HK-2 (cell line): ENCODE data around the gene LRRC26.
A peak's percentile ranks its signal among the peaks of the same experiment; 100 is the strongest.

Experiments used
- DNase-seq: peaks from one replicate; pipeline ENCODE4 v3.0.0-alpha.2; 2018; ENCODE audit not compliant: unreplicated experiment

The LRRC26 gene

GRCh38 chr9:137167747-137168572 lies 1.9 kb downstream of the LRRC26 start:
- peak; percentile 33 for DNase-seq

- no peak for DNase-seq
Measured at GRCh38 chr9:137167277-137167746, 2.5 kb downstream of the LRRC26 start.

- DNase-seq, result no peak
Measured at GRCh38 chr9:137166380-137167229, 3.2 kb downstream of the LRRC26 start.

DNA sequence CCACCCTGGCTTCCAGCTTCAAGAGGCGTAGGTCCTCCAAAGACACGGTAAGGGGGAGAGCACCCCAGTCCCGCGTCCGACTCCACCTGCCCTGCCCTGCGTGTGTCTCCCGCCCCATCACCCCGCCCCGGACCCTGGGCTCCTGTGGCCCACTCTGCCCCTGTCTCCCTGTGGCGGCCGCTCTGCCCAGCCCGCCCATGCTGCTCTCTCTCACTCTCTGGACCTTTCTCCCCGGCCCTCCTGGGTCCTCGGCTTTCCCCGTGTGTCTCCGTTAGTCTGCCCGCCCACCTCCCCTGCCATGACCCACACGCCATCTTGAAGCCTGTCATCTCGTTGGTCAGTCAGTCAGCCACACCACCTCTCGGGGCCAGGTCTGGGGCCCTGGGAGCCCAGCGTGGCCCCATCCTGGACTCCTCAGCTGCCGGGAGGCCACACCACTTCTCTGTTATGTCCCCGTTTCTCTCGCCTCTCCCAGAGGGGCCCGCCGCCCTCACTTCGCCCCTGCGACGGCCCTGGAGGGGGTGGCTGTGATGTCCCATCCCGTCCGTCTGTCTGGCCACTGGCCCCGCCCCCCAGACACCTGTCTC lies 4.5 kb downstream of the LRRC26 start:
- no peak for DNase-seq

DNA sequence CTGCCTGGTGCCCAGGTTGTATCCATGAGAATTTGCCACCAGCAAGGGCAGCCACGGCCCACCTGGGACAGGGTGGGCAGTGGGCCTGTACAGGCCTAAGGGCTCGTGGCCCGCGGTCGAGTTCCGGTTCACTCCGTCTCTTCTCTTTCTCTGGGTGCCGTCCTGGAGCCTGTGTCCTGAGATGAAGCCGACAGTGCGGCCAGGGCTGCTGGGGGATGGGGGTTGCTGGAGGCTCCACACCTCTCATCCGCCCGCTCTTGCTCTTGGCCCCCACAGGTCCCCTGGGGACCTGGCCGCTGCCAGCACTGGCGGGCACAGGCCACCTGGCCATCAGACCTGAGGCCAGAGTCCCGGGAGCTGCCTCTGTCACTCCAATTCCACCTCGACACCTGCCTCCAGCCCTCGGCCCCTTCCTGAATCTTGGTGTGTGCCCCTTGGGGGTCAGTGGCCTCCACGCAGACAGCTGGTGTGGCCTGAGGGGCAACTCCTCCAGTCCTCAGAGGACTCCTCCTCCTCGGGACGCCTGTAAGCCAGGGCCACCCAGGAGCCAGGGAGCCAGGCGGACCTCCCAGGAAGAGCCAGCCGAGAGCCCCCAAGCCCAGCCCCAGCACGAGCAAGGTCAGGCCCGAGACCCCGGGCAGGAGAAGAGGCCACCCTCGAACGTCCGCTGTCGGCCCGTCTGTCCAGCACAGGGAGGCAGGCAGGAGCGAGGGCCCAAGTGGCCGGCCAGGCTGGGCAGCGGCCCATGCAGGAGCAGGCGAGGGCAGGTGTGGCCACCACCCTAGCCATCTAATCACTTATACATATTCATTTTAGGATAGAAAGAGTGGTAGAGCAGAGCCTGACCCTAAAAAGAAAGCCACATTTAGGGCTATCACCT lies 5.2 kb downstream of the LRRC26 start:
- DNase-seq, result no peak

GRCh38 chr9:137163805-137164204 lies 6.0 kb downstream of the LRRC26 start:
- no peak for DNase-seq

GRCh38 chr9:137163365-137163715 lies 6.5 kb downstream of the LRRC26 start:
- DNase-seq, result peak; percentile 24

DNA sequence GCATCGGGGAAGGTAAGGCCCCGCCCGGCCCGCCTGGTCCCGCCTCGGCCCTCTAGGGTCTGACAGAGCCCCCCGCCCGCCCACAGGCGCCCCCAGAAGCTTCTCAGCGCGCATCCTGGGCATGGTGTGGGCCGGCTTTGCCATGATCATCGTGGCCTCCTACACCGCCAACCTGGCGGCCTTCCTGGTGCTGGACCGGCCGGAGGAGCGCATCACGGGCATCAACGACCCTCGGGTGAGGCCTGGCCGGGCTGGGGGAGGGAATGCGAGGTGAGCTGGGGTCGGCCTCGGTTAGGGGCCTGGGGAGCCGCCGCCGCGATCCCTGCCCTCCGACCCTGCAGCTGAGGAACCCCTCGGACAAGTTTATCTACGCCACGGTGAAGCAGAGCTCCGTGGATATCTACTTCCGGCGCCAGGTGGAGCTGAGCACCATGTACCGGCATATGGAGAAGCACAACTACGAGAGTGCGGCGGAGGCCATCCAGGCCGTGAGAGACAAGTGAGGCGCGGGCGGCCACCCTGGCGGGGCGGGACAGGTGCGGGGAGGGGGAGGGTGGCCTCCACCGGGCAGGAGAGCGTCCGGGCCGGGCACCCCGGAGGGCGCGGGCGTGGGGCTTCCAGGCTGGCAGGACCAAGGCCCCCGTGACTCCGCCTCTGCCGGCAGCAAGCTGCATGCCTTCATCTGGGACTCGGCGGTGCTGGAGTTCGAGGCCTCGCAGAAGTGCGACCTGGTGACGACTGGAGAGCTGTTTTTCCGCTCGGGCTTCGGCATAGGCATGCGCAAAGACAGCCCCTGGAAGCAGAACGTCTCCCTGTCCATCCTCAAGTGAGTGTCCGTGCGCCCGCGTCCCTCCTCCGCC lies 7.1 kb downstream of the LRRC26 start:
- peak; percentile 49 for DNase-seq

GRCh38 chr9:137161558-137162486 lies 8.0 kb downstream of the LRRC26 start:
- no peak for DNase-seq

DNA sequence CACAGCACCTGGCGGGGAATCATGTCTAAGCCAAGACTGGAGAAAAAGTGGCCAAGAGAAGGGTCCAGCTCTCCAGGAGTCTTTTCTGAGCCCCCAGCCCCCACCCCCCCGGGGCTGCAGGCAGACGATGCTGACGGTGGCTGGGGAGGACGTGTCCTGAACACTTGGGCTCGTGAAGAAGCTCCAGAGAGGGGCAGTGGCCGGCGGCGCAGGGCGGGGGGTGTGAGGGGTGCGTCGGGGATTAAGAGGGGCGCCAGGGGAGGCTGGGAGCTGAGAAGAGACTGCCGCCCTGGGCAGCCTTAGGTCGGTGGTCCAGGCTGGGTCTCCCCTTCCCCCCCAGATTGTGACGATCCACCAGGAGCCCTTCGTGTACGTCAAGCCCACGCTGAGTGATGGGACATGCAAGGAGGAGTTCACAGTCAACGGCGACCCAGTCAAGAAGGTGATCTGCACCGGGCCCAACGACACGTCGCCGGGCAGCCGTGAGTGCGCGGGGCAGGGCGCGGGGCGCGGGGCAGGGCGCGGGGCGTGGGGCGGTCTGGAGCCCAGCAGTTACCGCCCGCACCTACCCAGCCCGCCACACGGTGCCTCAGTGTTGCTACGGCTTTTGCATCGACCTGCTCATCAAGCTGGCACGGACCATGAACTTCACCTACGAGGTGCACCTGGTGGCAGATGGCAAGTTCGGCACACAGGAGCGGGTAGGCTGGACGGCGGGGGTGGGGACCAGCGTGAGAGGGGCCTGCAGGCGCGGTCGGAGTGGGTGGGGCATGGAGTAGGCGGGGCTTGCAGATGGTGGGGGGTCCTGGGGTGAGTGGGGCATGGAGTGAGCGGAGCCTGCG lies 8.9 kb downstream of the LRRC26 start:
- DNase-seq, result no peak

DNA sequence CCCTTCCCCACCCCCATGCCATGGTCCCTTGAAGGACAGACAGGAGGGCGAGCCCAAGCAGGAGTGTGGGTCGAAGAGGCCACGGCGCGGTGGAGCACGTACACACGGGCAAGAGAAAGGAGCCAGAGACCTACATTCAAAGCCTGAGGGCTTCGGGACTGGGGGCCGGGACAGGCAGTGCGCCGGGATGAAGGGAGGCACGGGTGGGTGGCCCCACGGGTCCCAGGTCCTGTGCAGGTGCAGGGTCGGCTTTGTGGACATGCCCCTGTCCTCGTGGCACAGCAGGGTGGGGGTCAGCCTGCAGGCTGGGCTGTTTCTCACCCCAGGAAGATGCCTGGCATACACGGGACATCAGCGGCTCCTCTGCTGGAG lies 9.8 kb downstream of the LRRC26 start:
- DNase-seq, result no peak

DNA sequence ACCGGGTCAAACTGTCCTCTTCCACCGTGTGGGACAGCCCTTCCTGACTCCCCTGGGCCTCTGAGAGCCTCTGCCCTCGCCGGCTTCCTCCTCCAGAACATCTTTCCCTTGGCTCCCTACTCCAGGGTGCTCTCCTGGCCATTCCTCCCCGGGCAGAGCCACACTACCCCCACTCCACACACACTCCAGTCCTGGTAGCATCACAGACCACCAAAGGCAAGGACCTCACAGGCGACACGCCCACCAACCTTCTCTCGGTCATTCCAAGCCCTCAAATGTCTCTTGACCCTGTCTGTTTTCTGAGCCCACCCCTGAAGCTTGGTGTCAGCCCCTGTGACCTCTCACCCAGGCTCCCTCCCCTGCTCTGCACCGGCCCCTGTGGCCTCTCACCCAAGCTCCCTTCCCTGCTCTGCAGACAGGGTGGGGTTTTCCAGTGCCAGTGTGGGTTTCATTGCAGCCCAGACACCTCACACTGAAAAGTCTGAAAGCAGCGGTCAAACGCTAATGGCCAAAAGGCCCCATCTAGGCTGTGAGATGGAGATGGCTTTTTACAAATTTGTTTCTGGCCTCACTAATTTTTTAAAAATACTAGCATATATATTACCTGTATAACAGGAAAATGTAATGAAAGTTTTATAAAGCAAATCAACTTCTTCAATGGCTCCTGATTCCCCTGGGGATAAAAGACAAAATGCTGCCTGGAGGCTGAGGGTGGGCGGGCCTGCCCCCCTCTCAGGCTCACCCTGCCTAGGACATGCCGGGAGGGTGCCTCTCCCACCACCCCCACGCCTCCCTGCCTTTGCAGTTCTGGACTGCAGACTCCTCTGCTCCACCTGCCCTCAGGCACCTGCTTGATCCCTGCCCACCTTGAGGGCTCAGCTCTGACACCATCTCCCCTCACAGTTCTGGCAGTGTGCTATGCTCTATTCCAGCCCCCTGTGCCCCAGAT lies 10.5 kb downstream of the LRRC26 start:
- no peak for DNase-seq

GRCh38 chr9:137158625-137159024 lies 11.2 kb downstream of the LRRC26 start:
- DNase-seq, result no peak

GRCh38 chr9:137157618-137158415 lies 12.0 kb downstream of the LRRC26 start:
- no peak for DNase-seq

GRCh38 chr9:137156567-137157375 lies 13.1 kb downstream of the LRRC26 start:
- peak; percentile 37 for DNase-seq
